Hepatocyte (in vitro differentiated cells): ENCODE data around the gene ANKHD1. TPM values are rescaled to one million over a fixed set of nuclear protein-coding genes. Genes with fewer than 3 reads are reported as not detected.

Experiments
- DNase-seq: peaks from one replicate; pipeline ENCODE4 v3.0.0-alpha.2; 2016; ENCODE audit warnings: low spot score
- H2AFZ ChIP-seq: fragments of 200-600 bp; sonication (generic); 2 replicates; pipeline ENCODE4 v1.6.0; 2016; ENCODE audit warnings: antibody characterized with exemption, mild to moderate bottlenecking
- H3K27ac ChIP-seq: fragments of 200-600 bp; sonication (generic); 2 replicates; pipeline ENCODE4 v1.5.1; 2016; ENCODE audit warnings: mild to moderate bottlenecking
- H3K27me3 ChIP-seq: fragments of 200-600 bp; sonication (generic); 2 replicates; pipeline ENCODE4 v1.6.1; 2016
- H3K36me3 ChIP-seq: fragments of 200-600 bp; sonication (generic); replicated peaks from 2 replicates; pipeline ENCODE4 v1.5.1; 2016; ENCODE audit warnings: low read depth; ENCODE audit not compliant: insufficient read depth
- H3K4me1 ChIP-seq: fragments of 200-600 bp; sonication (generic); 2 replicates; pipeline ENCODE4 v1.5.1; 2016; ENCODE audit warnings: mild to moderate bottlenecking, moderate library complexity; ENCODE audit not compliant: insufficient read depth
- H3K4me2 ChIP-seq: fragments of 200-600 bp; sonication (generic); 2 replicates; pipeline ENCODE4 v1.6.0; 2016
- H3K4me3 ChIP-seq: fragments of 200-600 bp; sonication (generic); 2 replicates; pipeline ENCODE4 v1.5.1; 2016; ENCODE audit warnings: mild to moderate bottlenecking
- H3K79me2 ChIP-seq: fragments of 200-600 bp; sonication (generic); 2 replicates; pipeline ENCODE4 v1.6.0; 2017; ENCODE audit warnings: mild to moderate bottlenecking
- H3K9me2 ChIP-seq: fragments of 200-600 bp; sonication (generic); replicated peaks from 2 replicates; pipeline ENCODE4 v1.6.0; 2017; ENCODE audit warnings: mild to moderate bottlenecking; ENCODE audit not compliant: insufficient read depth
- H3K9me3 ChIP-seq: fragments of 200-600 bp; sonication (generic); 2 replicates; pipeline ENCODE4 v1.5.1; 2016; ENCODE audit warnings: low read depth, mild to moderate bottlenecking
- H4K20me1 ChIP-seq: fragments of 200-600 bp; sonication (generic); 2 replicates; pipeline ENCODE4 v1.6.0; 2016; ENCODE audit warnings: mild to moderate bottlenecking; ENCODE audit not compliant: insufficient read depth, poor library complexity, severe bottlenecking
- CTCF ChIP-seq: fragments of 200-600 bp; sonication (generic); IDR thresholded peaks from 2 replicates; pipeline ENCODE4 v1.5.1; 2016; ENCODE audit warnings: antibody characterized with exemption, mild to moderate bottlenecking; ENCODE audit not compliant: poor library complexity
- EZH2 ChIP-seq: fragments of 200-600 bp; sonication (generic); IDR thresholded peaks from 2 replicates; pipeline ENCODE4 v1.6.1; 2016; ENCODE audit warnings: antibody characterized with exemption, mild to moderate bottlenecking, borderline replicate concordance
- EZH2phosphoT487 ChIP-seq: fragments of 200-600 bp; sonication (generic); IDR thresholded peaks from one replicate; pipeline ENCODE4 v1.6.1; 2018; ENCODE audit warnings: antibody characterized with exemption, mild to moderate bottlenecking, low read depth, moderate library complexity; ENCODE audit not compliant: unreplicated experiment, severe bottlenecking
- WGBS: methylation state at CpG from one replicate; pipeline ENCODE4 v1.1.6; 2016; ENCODE audit warnings: low lambda C conversion rate; ENCODE audit errors: missing lambda C conversion rate; 5-methylcytosine and 5-hydroxymethylcytosine counted together
- polyA plus RNA-seq: library from polyadenylated mRNA; unstranded; fragments of >200 nt; fragmentation: Nextera tagmentation; extraction: Ambion mirVana; gene quantifications from 2 replicates; pipeline ENCODE4 v1.2.1, GENCODE V29; 2016
- total RNA-seq: library from RNA; depleted of rRNA; stranded (reverse); fragments of >200 nt; gene quantifications from 2 replicates; pipeline ENCODE4 v1.2.3, GENCODE V29; 2014

The ANKHD1 gene
- total and polyA plus RNA-seq, 2 experiments from 2014 or later, result 53.6 to 70.7 TPM

GRCh38 chr5:140413230-140413629 is 11.6 kb downstream of the ANKHD1 start:
- no peaks in the 10 kb centered on the region for H3K27me3 ChIP-seq
- H3K9me3 ChIP-seq, result no peaks in the 10 kb centered on the region
- no peaks in the 10 kb centered on the region for H3K36me3 ChIP-seq
- DNase-seq, result no peak
- WGBS, result 82% methylated on average over 1 of the region's 1 CpG
- H3K4me3 ChIP-seq, result no peak overlapping the region
- TF ChIP-seq EZH2, result no peak
- no peak for TF ChIP-seq CTCF
- no peak for TF ChIP-seq EZH2phosphoT487
- H3K79me2 ChIP-seq, result peaks cover 100% of the 10 kb centered on the region
- H3K9me2 ChIP-seq, result no peaks in the 10 kb centered on the region
- H2AFZ ChIP-seq, result no peak overlapping the region
- no peak overlapping the region for H3K27ac ChIP-seq
- H3K4me2 ChIP-seq, result no peak overlapping the region
- peaks cover 94% of the 10 kb centered on the region for H4K20me1 ChIP-seq
- peaks cover 8% of the 10 kb centered on the region for H3K4me1 ChIP-seq

- TF ChIP-seq EZH2, result no peak
- TF ChIP-seq CTCF, result no peak
- TF ChIP-seq EZH2phosphoT487, result no peak
- no peak overlapping the region for H2AFZ ChIP-seq
- H3K9me3 ChIP-seq, result no peaks in the 10 kb centered on the region
- no peak overlapping the region for H3K4me2 ChIP-seq
- no peak overlapping the region for H3K27ac ChIP-seq
- no peak for DNase-seq
- H3K79me2 ChIP-seq, result peaks cover 97% of the 10 kb centered on the region
- peaks cover 88% of the 10 kb centered on the region for H4K20me1 ChIP-seq
- no peaks in the 10 kb centered on the region for H3K4me1 ChIP-seq
- H3K36me3 ChIP-seq, result no peaks in the 10 kb centered on the region
- H3K9me2 ChIP-seq, result no peaks in the 10 kb centered on the region
- WGBS, result 98% methylated on average over 2 of the region's 2 CpGs
- no peaks in the 10 kb centered on the region for H3K27me3 ChIP-seq
- H3K4me3 ChIP-seq, result no peak overlapping the region
These were observed 15.6 kb downstream of the ANKHD1 start for GRCh38 chr5:140417235-140417634.

- Histone ChIP-seq H2AFZ (no peak overlapping the region), H4K20me1 (peaks cover 92% of the 10 kb centered on the region), H3K4me1 (no peaks in the 10 kb centered on the region), H3K4me2 (no peak overlapping the region), H3K27ac (no peak overlapping the region), H3K27me3 (no peaks in the 10 kb centered on the region), H3K9me3 (no peaks in the 10 kb centered on the region), H3K4me3 (no peak overlapping the region), H3K9me2 (no peaks in the 10 kb centered on the region), H3K79me2 (peaks cover 97% of the 10 kb centered on the region), H3K36me3 (no peaks in the 10 kb centered on the region)
- TF ChIP-seq EZH2 (no peak), EZH2phosphoT487 (no peak), CTCF (no peak)
- no peak for DNase-seq
- 100% methylated on average over 1 of the region's 1 CpG for WGBS
These were observed 17.4 kb downstream of the ANKHD1 start for GRCh38 chr5:140418862-140419520.

GRCh38 chr5:140420226-140420570 is 18.6 kb downstream of the ANKHD1 start:
- H3K9me3 ChIP-seq, result no peaks in the 10 kb centered on the region
- no peaks in the 10 kb centered on the region for H3K27me3 ChIP-seq
- H3K27ac ChIP-seq, result no peak overlapping the region
- DNase-seq, result no peak
- no peaks in the 10 kb centered on the region for H3K9me2 ChIP-seq
- no peak overlapping the region for H3K4me3 ChIP-seq
- no peak overlapping the region for H3K4me2 ChIP-seq
- no peak for TF ChIP-seq EZH2
- no peak for TF ChIP-seq EZH2phosphoT487
- no peak for TF ChIP-seq CTCF
- WGBS, result 98% methylated on average over 4 of the region's 4 CpGs
- H2AFZ ChIP-seq, result no peak overlapping the region
- H3K4me1 ChIP-seq, result no peaks in the 10 kb centered on the region
- H4K20me1 ChIP-seq, result peaks cover 91% of the 10 kb centered on the region
- peaks cover 97% of the 10 kb centered on the region for H3K79me2 ChIP-seq
- no peaks in the 10 kb centered on the region for H3K36me3 ChIP-seq
